Bone marrow (tissue), 2 donors: ENCODE measurements around the gene NOVA2.
A peak's percentile ranks its signal among the peaks of the same experiment; 100 is the strongest.

Source experiments
- DNase-seq, 2 donors: peaks; one replicate each; lab custom pipeline; 2025; lab: John Stamatoyannopoulos, UW

The NOVA2 gene

DNA sequence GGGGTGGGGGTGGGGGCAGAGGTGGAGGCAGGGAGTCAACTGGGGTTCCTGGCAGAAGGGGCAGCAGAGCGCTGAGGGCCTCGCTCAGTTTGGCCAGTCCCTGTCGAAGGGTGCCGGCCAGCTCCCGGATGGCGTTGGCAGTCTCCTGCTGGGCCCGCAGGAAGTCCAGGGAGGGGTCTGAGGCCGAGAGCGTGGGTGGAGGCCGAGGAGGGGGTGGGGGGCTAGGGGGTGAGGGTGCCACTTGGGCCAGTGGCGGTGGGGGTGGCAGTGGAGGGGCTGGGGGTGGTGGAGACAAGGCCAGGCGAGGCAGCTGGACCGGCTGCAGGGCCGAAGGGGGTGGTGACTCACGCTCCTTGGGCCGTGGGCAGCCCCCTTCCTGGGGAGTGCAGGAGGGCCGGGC is 82.8 kb downstream of the NOVA2 start:
- no peak for DNase-seq

DNA sequence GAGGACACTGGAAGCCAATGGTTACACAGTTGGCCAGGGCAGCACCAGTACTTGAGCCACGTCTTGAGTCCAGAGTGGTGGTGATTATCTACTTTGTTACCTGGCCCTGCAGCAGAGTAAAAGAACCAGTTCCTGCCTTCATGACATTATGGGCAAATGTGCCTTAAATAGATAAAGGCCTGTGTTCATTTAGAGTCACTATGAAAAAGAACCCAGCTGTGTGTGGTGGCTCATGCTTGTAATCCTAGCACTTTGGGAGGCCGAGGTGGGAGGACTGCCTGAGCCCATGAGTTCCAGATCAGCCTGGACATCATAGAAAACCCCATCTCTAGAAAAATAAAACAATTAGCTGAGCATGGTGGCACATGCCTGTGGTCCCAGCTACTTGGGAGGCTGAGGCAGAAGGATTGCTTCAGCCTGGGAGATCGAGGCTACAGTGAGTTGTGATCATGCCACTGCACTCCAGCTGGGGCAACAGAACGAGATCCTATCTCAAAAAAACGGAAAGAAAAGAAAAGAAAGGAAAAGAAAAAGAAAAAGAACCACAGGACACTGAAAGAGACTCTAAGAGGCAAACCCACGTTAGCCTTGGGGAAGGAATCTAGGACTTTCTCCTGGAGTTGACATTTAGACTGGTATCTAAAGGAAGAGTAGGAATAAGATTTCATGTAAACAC is 84.3 kb downstream of the NOVA2 start:
- no peak for DNase-seq

GRCh38 chr19:45887200-45887710 is 86.4 kb downstream of the NOVA2 start:
- DNase-seq = no peak

- DNase-seq = peak; percentile 76
These were observed 87.1 kb downstream of the NOVA2 start for GRCh38 chr19:45886427-45887199.

DNA sequence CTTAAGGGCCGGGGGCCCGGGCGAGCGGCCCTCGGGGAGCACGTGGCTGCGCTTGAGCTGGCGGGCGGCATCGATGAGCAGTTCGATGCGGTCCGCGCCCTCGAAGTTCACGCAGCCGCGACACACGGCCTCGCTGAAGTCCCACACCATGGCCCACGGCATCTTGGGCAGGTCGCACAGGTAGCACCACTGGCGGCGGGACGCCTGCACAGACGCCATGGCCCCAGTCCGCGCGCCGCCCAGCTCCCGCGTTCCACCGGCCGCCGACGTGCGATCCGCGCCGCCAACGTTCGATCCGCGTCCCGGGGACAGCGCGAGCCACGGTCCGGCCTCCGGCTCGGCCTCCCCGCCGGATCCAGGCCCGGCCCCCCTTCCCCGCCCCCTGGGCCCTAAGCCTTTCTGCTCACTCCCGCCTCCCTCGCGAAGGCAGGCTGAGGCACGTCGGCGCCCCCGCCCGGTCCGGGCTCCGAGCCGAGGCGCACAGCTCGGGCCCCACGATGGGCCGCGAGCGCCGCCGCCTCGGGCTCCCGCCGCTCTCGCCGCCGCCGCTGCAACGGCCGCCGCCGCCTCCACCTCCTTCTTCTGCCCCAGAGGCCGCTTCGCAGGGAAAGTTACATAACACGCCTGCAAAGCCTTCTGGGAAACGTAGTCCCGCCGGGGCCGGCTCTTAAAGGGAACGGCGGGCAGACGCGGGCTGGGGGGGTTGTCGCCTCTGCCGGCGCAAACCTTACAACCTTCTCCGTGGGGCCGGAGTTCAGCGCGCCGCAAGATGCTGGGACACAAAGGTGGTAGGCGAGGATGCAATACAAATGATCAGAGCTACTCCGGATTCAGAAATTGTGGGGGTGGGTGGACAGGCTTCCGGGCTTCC is 87.9 kb downstream of the NOVA2 start, which contains the start of gene IRF2BP1:
Gene IRF2BP1 (minus strand): TSS at position 586 of the 871 bp plus-strand sequence. CDS start 367 bp downstream, at position 219.
- DNase-seq = peak; percentile 70 to 76

- DNase-seq = no peak
These were observed 88.7 kb downstream of the NOVA2 start for GRCh38 chr19:45884682-45885555.

- no peak for DNase-seq
These were observed 89.6 kb downstream of the NOVA2 start for GRCh38 chr19:45883881-45884681.
